Hepatocyte (in vitro differentiated cells): ENCODE results near the gene HCRT.

Experiments used
- EZH2 ChIP-seq: fragments of 200-600 bp; sonication (generic); IDR thresholded peaks from 2 replicates; pipeline ENCODE4 v1.6.1; 2016; ENCODE audit warnings: antibody characterized with exemption, mild to moderate bottlenecking, borderline replicate concordance
- TF ChIP-seq, protein P1 (sequence below): fragments of 200-600 bp; sonication (generic); IDR thresholded peaks from 2 replicates; pipeline ENCODE4 v1.5.1; 2016; ENCODE audit warnings: antibody characterized with exemption, mild to moderate bottlenecking; ENCODE audit not compliant: poor library complexity

DNA sequence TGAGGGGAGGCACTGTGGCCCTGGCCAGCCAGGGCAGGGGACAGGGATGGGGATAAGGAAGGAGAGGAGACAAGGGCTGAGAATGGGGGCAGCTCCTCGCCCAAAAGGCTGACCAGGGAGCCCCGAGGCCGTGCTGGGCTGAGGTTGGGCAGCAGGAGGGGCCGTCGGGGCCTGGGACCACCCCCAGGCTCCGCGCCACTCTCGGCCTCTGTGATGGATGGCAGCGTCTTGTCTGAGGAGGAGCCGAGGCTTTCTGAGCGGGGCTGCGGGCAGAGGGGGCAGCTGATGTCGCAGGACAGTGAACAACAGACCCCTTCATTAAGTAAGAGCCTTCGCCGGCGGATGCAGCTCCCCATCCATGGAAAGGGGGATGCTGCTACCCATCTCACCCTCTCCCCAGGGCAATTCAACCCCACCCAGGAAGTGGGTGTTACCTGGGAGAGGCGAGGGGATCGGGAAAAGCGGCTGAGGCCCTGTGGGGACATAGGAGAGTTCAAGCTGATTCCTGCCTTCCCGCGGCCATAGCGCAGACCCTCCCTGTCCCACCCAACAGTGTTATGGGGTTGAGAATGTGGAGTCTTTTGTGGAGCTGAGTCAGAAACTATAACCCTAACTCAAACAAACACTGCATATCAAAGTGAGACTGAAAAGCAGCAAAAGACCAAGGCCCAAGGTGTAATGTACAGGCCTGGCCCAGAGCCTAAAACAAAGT lies 21.4 kb downstream of the HCRT start:
- TF ChIP-seq, protein P1, sequence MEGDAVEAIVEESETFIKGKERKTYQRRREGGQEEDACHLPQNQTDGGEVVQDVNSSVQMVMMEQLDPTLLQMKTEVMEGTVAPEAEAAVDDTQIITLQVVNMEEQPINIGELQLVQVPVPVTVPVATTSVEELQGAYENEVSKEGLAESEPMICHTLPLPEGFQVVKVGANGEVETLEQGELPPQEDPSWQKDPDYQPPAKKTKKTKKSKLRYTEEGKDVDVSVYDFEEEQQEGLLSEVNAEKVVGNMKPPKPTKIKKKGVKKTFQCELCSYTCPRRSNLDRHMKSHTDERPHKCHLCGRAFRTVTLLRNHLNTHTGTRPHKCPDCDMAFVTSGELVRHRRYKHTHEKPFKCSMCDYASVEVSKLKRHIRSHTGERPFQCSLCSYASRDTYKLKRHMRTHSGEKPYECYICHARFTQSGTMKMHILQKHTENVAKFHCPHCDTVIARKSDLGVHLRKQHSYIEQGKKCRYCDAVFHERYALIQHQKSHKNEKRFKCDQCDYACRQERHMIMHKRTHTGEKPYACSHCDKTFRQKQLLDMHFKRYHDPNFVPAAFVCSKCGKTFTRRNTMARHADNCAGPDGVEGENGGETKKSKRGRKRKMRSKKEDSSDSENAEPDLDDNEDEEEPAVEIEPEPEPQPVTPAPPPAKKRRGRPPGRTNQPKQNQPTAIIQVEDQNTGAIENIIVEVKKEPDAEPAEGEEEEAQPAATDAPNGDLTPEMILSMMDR: no peak
- no peak for TF ChIP-seq EZH2
